GM18909 (cell line): ENCODE measurements around the gene BDP1.
"Not testable (repeated sequence)": the region's sequence is repeated elsewhere in the genome, so short reads cannot be mapped to it uniquely, and the experiment has no call there.

ENCODE experiments used
- ATAC-seq: cut with Tn5 transposase; IDR thresholded peaks from one replicate; pipeline ENCODE4 v1.9.1; 2021; ENCODE audit warnings: mild to moderate bottlenecking; ENCODE audit not compliant: unreplicated experiment, poor library complexity

The BDP1 gene

DNA sequence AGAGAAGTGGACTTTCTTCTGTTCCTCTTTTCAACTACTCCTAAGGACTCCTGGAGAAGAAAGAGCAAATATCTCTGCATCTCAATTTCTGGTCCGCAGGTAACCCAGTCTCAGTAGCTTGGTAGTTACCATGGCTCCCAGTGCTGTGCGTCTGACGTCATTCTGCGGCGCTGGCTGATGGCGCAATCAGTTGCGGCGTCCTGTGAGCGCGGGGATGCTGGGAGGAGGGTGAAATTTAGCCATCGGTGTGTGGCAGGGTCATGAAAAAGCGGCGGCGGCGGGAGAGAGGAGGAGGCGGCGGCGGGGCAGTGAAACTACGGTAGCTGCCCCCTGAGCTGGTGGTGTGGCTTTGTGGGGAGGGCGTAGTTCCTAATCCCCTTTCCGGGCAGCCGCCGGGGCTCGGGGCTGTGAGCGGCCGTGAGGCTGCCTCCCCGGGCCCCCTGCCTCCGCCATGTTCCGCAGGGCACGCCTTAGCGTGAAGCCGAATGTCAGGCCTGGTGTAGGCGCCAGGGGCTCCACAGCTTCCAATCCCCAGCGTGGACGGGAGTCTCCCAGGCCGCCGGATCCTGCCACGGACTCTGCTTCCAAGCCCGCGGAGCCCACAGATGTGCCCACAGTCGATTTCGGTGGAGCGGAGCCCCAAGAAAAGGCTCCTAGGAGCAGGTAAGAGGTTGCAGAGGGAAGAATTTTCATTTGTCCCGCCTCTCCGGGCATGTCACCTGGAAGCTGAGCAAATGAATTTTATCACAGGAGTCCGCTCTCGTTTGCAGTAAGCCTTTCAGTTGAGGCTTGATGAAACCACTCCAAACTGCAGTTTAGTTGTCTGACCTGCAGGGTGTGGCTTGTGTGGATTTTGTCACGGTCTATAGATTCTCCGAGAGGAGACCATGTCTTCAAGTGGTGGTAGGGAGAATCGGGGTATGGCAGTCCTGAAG lies at the start of gene BDP1:
Gene BDP1 (plus strand): TSS at position 225 of the 935 bp plus-strand sequence. CDS start 227 bp downstream, at position 452.
- peak; percentile 95 for ATAC-seq

DNA sequence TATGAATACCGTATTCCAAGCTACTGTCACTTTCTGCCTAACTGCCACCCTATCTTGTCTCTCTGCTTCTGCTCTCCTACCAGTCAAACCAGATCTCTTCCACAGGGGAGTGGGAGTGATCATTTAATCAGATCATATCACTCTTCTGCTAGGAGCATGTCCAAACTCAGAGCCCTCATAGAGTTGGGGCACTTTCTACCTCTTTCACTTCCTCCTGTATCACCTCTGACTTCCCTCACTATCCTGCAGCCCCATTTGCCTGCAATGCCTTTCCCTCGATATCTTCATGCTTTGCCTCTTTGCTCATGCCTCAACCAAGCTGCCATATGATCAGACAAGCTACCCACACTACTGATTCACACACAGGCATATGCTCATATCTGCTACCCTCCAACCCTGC lies 45.4 kb upstream of the BDP1 start:
- not testable (repeated sequence) for ATAC-seq

DNA sequence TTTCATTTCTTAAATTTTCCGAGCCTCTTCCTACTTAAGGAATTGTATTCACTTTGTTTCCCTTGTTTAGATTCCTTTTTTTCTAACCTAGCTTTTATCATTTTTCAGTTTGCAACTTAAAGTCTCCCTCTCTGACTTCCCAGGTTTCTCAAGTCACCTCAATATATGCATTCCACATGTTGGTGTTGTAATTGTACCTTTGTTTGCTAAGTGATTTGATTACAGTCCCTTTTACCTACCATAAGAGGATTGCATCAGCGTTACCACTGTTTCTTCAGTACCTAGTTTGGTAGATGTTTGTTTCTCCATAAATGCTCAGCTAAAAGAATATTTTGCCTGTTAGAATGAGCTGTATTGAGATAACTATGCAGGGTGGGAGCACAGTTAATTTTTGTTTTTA lies 39.8 kb upstream of the BDP1 start:
- not testable (repeated sequence) for ATAC-seq

GRCh38 chr5:71418026-71418425 lies 37.4 kb upstream of the BDP1 start:
- ATAC-seq: not testable (repeated sequence)

DNA sequence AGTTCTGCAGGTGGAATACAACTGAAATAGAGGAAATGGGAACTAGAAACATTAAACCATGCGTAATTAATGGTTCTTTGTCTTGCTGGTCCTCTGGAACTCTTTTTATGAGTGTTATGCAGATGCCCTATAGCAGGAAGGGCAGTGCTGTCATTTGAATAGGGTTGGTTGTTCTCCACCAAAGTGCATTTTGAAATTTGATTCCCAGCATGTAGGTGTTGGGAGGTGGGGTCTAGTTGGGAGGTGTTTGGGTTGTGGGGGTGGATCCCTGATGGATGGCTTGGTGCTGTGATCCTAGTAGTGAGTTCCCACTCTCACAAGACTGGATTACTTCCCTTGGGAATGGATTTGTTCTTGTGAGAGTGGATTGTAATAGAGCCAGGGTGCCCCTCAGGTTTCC lies 34.2 kb upstream of the BDP1 start:
- ATAC-seq: not testable (repeated sequence)

DNA sequence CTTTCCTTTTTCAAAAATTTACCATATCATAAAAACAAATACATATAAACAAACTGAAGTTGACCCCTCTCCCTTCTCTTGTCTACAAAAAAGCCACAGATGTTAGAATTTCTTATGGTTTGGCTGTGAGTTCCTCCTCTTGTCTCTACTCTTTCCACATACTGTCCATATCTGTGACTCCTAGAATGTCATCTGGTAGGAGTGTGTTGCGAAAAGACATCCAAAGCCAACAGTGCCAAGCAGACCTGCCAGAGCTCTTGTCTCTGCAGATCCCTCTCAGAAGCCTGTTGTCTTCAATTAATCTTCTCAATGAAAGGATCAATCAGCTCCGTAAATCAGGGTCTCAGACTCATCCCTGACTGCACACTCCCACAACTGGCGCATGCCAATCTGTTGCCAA lies 31.6 kb upstream of the BDP1 start:
- ATAC-seq: not testable (repeated sequence)

DNA sequence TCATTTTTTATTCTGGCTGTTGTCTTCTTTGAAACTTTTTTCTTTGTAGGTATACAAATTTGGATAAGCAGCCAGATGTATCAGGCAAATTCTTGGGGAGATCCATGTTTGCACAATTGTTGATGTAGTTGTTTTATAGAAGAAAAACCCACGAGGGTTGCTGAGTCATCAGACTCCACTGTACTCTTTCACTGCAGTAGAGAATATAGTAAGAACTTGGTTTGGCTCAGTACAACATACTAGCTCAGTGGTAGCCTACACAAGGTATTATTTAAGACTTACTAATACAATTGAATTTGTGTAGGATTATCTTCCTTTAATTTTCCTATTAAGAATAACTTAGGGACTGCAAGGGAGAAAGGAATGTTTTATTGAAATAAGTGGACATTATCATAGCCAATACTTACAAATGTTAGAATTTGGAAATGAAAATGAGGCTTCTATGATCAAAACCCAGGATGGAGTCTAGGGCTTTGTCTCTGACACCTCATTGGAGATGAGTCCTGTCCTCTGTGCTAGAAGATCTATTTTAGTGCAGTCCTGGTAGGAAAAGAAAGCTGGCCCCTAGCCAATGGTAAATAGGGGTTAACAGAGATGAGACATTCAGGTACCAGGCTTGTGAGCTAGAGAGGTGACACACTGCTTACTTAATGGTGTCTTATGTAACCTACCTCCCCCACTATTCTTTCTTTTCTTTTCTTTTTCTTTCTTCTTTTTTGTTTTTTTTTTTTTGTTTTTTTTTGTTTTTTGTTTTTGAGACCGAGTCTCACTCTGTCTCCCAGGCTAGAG lies 28.6 kb upstream of the BDP1 start:
- not testable (repeated sequence) for ATAC-seq

DNA sequence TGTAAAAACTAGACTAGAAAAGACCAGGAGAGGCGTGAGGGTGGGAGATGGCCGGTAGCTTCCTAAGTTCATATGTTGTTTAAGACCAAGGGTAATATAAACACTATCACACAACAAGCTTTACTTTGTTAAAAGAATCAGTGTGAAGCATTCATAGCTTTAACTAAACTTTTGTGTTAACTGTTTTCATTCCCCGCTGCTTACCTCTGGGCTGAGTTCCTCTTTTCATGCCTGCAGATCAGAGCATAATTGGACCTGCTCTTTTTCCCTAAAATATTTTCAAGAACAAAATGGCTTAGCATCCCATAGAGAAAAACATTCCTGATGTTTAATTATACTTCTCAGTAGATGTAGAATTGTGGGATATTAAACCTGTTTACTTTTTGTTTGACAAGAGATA lies 23.0 kb upstream of the BDP1 start:
- not testable (repeated sequence) for ATAC-seq

GRCh38 chr5:71434825-71435224 lies 20.6 kb upstream of the BDP1 start:
- ATAC-seq: not testable (repeated sequence)

GRCh38 chr5:71441564-71441963 lies 13.9 kb upstream of the BDP1 start:
- ATAC-seq: not testable (repeated sequence)

- not testable (repeated sequence) for ATAC-seq
Measured at GRCh38 chr5:71443891-71444290, 11.6 kb upstream of the BDP1 start.

- ATAC-seq: not testable (repeated sequence)
Measured at GRCh38 chr5:71445015-71445414, 10.4 kb upstream of the BDP1 start.

DNA sequence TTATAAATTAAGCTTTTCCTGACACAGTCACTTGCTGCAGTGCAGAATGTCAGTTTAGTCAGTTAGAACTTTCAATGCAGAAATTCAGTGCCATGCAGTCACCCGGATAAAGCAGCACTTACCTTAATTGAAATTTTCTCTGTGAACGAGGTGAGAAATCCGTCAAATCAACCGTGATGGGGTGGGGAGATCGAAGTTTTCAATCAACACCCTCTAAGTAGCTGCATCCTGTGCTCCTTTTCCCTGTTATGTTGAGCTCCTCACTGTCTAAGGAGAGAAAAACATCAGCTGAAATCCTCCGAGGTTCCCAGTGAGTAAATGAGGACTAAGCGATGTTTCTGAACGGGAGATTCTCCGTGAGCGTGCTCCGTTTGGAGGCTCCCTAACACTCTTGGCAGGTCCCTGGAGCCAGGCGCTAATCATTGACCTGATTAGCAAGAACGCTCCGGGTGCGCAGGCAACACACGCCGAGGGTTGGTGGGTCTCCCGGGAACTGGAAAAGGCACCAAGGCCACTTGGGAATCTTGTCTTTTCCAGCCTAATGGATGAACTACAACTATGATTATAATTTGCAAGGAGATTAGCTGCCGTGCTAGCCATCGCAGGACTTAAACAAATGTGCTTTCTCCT lies 9.8 kb upstream of the BDP1 start:
- ATAC-seq: not testable (repeated sequence)

DNA sequence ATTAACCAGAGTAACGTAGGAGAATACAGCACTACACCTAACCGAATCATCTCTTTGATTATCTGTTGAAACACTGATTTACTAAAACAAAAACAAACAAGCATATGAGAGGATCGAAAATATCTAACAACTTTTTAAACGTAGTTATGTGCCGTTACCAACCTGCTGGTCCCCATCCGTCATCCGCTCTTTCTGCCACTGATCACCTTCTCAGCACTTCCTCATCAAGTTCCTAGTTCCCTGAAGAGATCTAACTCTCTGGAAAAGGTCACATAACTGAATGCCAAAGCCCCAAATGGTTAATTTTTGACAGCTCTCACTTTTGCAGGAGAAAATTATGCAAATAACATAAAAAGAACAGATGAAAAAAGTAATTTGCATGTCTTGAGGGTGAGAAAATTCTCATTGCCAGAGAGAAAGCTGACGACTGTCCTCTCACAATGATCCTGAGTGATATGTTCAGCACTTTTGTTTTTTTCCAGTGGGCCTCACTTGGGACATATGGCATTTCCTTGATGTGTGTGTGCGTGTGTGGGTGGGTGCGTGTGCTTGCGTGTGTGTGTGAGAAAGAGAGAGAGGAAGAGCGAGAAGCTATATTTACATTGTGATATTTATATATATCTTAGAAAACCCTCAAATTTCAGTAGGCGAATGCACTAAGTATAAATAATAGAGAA lies 8.8 kb upstream of the BDP1 start:
- ATAC-seq: peak; percentile 30

DNA sequence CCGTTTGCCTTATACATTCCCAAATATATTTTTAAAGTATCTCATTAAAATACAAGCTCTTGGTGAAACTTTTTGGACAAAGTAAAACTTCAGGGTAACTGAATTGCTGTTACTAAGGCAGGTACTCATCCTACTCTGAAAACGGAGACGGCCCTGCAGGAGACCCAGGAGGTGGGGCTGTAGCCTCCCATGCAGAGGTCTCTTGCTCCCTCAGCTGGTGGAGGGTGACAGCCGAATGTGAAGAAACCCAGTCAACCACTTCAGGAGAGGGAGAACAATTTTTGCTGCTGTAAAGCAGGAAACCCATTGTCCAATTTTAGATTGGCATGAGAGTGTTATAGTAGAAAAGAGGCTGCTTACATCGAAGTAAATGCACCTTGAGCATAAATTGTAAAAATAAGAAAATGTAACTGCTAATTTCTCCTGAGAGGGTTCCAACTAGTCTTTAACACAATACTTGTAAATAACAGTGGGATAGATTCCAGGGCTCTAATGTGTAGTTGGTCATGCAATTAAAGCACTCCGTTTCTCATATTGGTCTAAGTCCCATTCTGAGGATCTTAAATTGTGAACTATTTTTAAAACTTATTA lies 8.1 kb upstream of the BDP1 start:
- peak; percentile 87 for ATAC-seq

GRCh38 chr5:71452876-71453275 lies 2.6 kb upstream of the BDP1 start:
- no peak for ATAC-seq

DNA sequence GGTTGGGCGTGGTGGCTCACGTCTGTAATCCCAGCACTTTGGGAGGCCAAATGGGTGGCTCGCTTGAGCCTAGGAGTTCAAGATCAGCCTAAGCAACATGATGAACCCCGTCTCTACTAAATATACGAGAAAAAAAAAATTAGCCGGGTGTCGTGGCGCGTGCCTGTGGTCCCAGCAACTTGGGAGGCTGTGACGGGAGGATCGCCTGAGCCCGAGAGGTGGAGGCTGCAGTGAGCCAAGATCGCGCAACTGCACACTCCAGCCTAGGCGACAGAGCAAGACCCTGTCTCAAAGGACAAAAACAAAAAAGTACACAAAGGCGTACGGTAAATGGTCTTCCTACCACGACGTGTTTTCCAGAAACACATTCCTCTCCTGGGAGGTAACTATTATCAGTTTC lies 538 bp upstream of the BDP1 start:
- no peak for ATAC-seq

- ATAC-seq: peak; percentile 7
Measured at GRCh38 chr5:71456362-71456743, 902 bp downstream of the BDP1 start.

DNA sequence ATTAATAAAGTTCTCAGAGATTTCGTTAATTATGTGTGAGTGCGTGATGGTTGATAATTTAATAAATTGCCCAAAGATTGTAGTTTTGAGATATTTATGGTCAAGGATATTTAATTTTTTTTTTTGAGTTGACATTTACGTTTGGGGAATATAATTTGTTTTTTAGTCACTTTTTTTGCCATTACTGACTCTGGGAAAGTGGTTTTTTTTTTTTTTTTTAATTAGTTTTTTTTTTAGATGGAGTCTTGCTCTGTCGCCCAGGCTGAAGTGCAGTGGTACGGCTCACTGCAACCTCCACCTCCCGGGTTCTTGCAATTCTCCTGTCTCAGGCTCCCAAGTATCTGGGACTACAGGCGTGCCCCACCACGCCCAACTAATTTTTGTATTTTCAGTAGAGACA lies 1.7 kb downstream of the BDP1 start:
- ATAC-seq: no peak

DNA sequence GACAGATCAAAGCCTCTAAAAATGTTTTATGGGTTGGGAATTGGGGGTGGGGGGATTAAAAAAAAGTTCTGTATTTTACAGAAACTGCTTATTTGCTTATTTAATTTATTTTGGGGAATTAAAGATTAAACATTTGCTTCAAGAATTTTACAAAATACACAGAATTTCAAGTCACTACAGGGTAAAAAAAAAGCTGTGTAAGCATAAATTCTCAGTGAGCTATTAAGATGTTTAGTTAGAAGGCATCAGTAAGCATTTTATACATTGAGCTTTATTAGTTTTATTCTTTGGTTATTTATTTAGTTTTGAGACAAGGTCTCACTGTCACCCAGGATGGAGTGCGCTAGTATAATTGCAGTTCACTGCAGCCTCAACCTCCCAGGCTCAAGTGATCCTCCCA lies 5.2 kb downstream of the BDP1 start:
- no peak for ATAC-seq
